ENCODE data around the gene IP6K2. TPM values are rescaled to one million over a fixed set of nuclear protein-coding genes. Genes with fewer than 3 reads are reported as not detected.

Gene IP6K2
- total RNA-seq, 1 donor from 2014 or later, result 37.4 TPM

- peak overlapping the region; percentile 46 for H3K4me3 ChIP-seq (ENCODE audit: low read depth, low read length)
- H3K36me3 ChIP-seq (ENCODE audit: control insufficient read depth, insufficient read depth, low read length), result no peaks in the 10 kb centered on the region
- no peaks in the 10 kb centered on the region for H3K27me3 ChIP-seq (ENCODE audit: control insufficient read depth, insufficient read depth, low read length)
- no peak for TF ChIP-seq CTCF (IDR thresholded peaks at IDR 0.05; ENCODE audit: insufficient read depth, low read length, severe bottlenecking)
- FAIRE-seq, result no peak
- no peak for DNase-seq (ENCODE audit: low read depth)
These were observed 61.4 kb downstream of the IP6K2 start for GRCh38 chr3:48655606-48656005.

- no peaks in the 10 kb centered on the region for H3K27me3 ChIP-seq (ENCODE audit: control insufficient read depth, insufficient read depth, low read length)
- DNase-seq (ENCODE audit: low read depth), result no peak
- no peaks in the 10 kb centered on the region for H3K36me3 ChIP-seq (ENCODE audit: control insufficient read depth, insufficient read depth, low read length)
- FAIRE-seq, result no peak
- no peak for TF ChIP-seq CTCF (IDR thresholded peaks at IDR 0.05; ENCODE audit: insufficient read depth, low read length, severe bottlenecking)
- no peak overlapping the region for H3K4me3 ChIP-seq (ENCODE audit: low read depth, low read length)
These were observed 62.0 kb downstream of the IP6K2 start for GRCh38 chr3:48655063-48655462.

GRCh38 chr3:48652923-48653715, 63.9 kb downstream of the IP6K2 start:
- no peak for TF ChIP-seq CTCF (IDR thresholded peaks at IDR 0.05; ENCODE audit: insufficient read depth, low read length, severe bottlenecking)
- Histone ChIP-seq H3K27me3 (ENCODE audit: control insufficient read depth, insufficient read depth, low read length) (no peaks in the 10 kb centered on the region), H3K36me3 (ENCODE audit: control insufficient read depth, insufficient read depth, low read length) (no peaks in the 10 kb centered on the region), H3K4me3 (ENCODE audit: low read depth, low read length) (no peak overlapping the region)
- FAIRE-seq, result peak; percentile 50
- no peak for DNase-seq (ENCODE audit: low read depth)

GRCh38 chr3:48651771-48652170, 65.2 kb downstream of the IP6K2 start:
- DNase-seq (ENCODE audit: low read depth), result no peak
- Histone ChIP-seq H3K27me3 (ENCODE audit: control insufficient read depth, insufficient read depth, low read length) (no peaks in the 10 kb centered on the region), H3K36me3 (ENCODE audit: control insufficient read depth, insufficient read depth, low read length) (no peaks in the 10 kb centered on the region), H3K4me3 (ENCODE audit: low read depth, low read length) (no peak overlapping the region)
- no peak for FAIRE-seq
- no peak for TF ChIP-seq CTCF (IDR thresholded peaks at IDR 0.05; ENCODE audit: insufficient read depth, low read length, severe bottlenecking)

- Histone ChIP-seq H3K36me3 (ENCODE audit: control insufficient read depth, insufficient read depth, low read length) (no peaks in the 10 kb centered on the region), H3K4me3 (ENCODE audit: low read depth, low read length) (no peak overlapping the region), H3K27me3 (ENCODE audit: control insufficient read depth, insufficient read depth, low read length) (no peaks in the 10 kb centered on the region)
- TF ChIP-seq CTCF (IDR thresholded peaks at IDR 0.05; ENCODE audit: insufficient read depth, low read length, severe bottlenecking), result no peak
- no peak for DNase-seq (ENCODE audit: low read depth)
- no peak for FAIRE-seq
These were observed 66.3 kb downstream of the IP6K2 start for GRCh38 chr3:48650723-48651122.
